Brain microvascular endothelial cell (primary cell): Measurements from ENCODE around the gene TPM4.

ENCODE experiments used
- DNase-seq: peaks from one replicate; pipeline ENCODE4 v3.0.0-alpha.2; 2020
- H3K27ac ChIP-seq: fragments of 250-450 bp; sonication (Bioruptor Pico); 2 replicates; pipeline ENCODE4 v1.5.1; 2020; ENCODE audit warnings: mild to moderate bottlenecking, moderate library complexity
- H3K27me3 ChIP-seq: fragments of 250-450 bp; sonication (Bioruptor Pico); replicated peaks from 2 replicates; pipeline ENCODE4 v1.5.1; 2020; ENCODE audit warnings: mild to moderate bottlenecking
- H3K36me3 ChIP-seq: fragments of 250-450 bp; sonication (Bioruptor Pico); replicated peaks from 2 replicates; pipeline ENCODE4 v1.5.1; 2020; ENCODE audit warnings: mild to moderate bottlenecking
- H3K4me3 ChIP-seq: 2 replicates; pipeline ENCODE4 v1.5.1; 2011; ENCODE audit warnings: low read depth, mild to moderate bottlenecking, control low read depth, low read length, moderate library complexity
- CTCF ChIP-seq: IDR thresholded peaks from 2 replicates; pipeline ENCODE4 v1.5.1; 2011; ENCODE audit warnings: low read depth, mild to moderate bottlenecking, moderate library complexity, low read length, control low read depth, inconsistent platforms; ENCODE audit errors: missing control alignments
- in situ Hi-C: cut with HindIII; loops from 2 replicates; pipeline ENCODE4 v1.10.0; 2017; ENCODE audit warnings: low sequenced_read_pairs, low pct_ligation_motif_present

Gene TPM4

DNA sequence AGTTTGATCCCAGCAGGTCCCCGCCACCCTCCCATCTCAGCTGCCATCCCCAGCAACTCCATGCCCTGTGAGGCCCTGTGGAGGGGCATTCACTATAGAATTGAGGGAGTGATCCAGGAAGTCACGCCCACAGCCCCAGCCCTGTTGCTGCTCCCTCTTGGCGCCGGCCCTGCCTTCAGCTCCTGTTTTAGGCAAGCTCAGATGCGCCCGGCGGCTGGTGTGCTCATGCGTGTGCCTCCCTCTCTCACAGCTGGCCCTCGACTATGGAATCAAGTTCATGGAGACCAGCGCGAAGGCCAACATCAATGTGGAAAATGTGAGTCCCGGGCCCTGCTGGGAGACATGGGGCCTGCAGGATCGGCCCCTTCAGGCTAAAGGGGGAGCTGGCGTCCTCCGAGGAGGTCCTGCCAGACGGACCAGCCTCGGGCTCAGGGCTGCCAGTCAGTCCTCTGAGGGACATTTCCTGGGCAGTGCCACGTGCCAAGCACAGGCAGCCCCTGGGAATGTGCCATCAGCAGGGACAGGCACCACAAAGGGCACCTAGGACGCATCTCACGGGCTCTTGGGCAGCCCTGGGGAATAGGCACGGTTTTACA is 51.6 kb downstream of the TPM4 start:
- Histone ChIP-seq H3K27ac (no peak overlapping the region), H3K27me3 (no peaks in the 10 kb centered on the region), H3K4me3 (no peak overlapping the region), H3K36me3 (peaks cover 57% of the 10 kb centered on the region)
- no peak for DNase-seq
- TF ChIP-seq CTCF = no peak
- in situ Hi-C loops = no loop called here

DNA sequence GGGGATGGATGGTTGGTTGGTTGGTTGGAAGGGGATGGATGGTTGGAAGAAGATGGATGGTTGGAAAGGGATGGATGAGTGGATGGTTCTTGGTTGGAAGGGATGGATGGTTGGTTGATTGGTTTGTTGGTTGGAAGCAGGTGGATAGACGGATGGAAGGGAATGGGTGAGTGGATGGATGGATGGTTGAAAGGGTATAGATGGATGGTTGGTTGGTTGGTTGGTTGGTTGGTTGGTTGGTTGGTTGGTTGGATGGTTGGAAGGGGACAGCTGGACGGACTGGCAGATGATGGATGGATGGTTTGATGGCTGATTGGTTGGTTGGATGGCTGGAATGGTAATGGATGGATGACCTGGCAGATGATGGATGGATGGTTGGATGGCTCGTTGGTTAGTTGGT is 55.4 kb downstream of the TPM4 start:
- TF ChIP-seq CTCF = no peak
- Histone ChIP-seq H3K4me3 (no peak overlapping the region), H3K27ac (no peak overlapping the region), H3K36me3 (peaks cover 49% of the 10 kb centered on the region), H3K27me3 (no peaks in the 10 kb centered on the region)
- in situ Hi-C loops = no loop called here
- no peak for DNase-seq

GRCh38 chr19:16133818-16134217 is 57.5 kb downstream of the TPM4 start:
- in situ Hi-C loops = no loop called here
- no peak for DNase-seq
- no peaks in the 10 kb centered on the region for H3K27me3 ChIP-seq
- H3K36me3 ChIP-seq = peaks cover 38% of the 10 kb centered on the region
- H3K27ac ChIP-seq = no peak overlapping the region
- no peak for TF ChIP-seq CTCF
- no peak overlapping the region for H3K4me3 ChIP-seq

DNA sequence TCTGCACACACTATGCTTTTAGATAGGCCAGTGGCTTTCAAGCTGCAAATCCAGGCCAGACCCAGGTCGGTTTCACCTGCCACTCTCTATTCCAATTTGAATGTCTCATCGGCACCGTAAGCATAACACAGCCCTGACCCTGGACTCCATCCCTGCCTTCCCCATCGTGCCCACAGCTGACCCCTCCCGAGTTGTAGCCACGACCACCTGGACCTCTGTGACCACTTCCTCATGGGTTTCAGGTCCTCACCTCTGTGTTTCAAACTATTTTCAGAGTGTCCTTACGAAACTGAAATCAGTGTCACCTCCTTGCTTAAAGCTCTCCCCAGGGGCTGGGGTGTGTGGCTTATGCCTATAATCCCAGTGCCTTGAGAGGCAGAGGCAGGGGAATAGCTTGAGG is 58.2 kb downstream of the TPM4 start:
- no peaks in the 10 kb centered on the region for H3K27me3 ChIP-seq
- in situ Hi-C loops = no loop called here
- H3K36me3 ChIP-seq = peaks cover 32% of the 10 kb centered on the region
- H3K4me3 ChIP-seq = no peak overlapping the region
- no peak for DNase-seq
- no peak for TF ChIP-seq CTCF
- H3K27ac ChIP-seq = no peak overlapping the region

- H3K27me3 ChIP-seq = no peaks in the 10 kb centered on the region
Measured at GRCh38 chr19:16135430-16136127, 59.3 kb downstream of the TPM4 start.

More at GRCh38 chr19:16135430-16136127, 59.3 kb downstream of the TPM4 start:
- Histone ChIP-seq H3K36me3 (peaks cover 23% of the 10 kb centered on the region), H3K27ac (no peak overlapping the region), H3K4me3 (no peak overlapping the region)
- TF ChIP-seq CTCF = no peak
- in situ Hi-C loops = no loop called here
- DNase-seq = no peak
